ENCODE results near the gene SETBP1.

SETBP1 gene

GRCh38 chr18:44679056-44679913 is 1.4 kb upstream of the SETBP1 start:
- H3K9ac ChIP-seq (ENCODE audit: low read length), result peak overlapping the region; percentile 93
- H3K23ac ChIP-seq (ENCODE audit: low read length in 2 of 2), result peak overlapping the region in 1 of 2 experiments; percentile 70
- H3K4me1 ChIP-seq (ENCODE audit: control insufficient read depth, insufficient read depth, low read depth, low read length), result peaks cover 8% of the 10 kb centered on the region
- H2BK5ac ChIP-seq (ENCODE audit: low read depth, low read length, poor library complexity, severe bottlenecking), result peak overlapping the region; percentile 90
- peak overlapping the region in 1 of 2 experiments; percentile 68 for H3K14ac ChIP-seq (ENCODE audit: low read length in 2 of 2)
- peak overlapping the region; percentile 88 for H3K27ac ChIP-seq (ENCODE audit: low read length, poor library complexity, severe bottlenecking)
- H2AFZ ChIP-seq (ENCODE audit: low read depth, low read length), result peak overlapping the region; percentile 30
- H2BK12ac ChIP-seq (ENCODE audit: low read length in 2 of 2), result peak overlapping the region in 1 of 2 experiments; percentile 76
- no peaks in the 10 kb centered on the region for H3K36me3 ChIP-seq (ENCODE audit: control insufficient read depth in 1 of 2, insufficient read depth in 2 of 2, low read depth in 1 of 2, low read length in 2 of 2)
- peak overlapping the region; percentile 79 for H3K4me2 ChIP-seq (ENCODE audit: low read length, poor library complexity, severe bottlenecking)
- H3K4ac ChIP-seq (ENCODE audit: low read depth in 1 of 2, low read length in 2 of 2), result peak overlapping the region; percentile 68 to 99
- no peaks in the 10 kb centered on the region for H3K9me3 ChIP-seq (ENCODE audit: control insufficient read depth, low read length)
- H3K18ac ChIP-seq (ENCODE audit: low read depth in 1 of 2, low read length in 2 of 2), result peak overlapping the region; percentile 56 to 98
- H2BK120ac ChIP-seq (ENCODE audit: low read depth, low read length), result no peak overlapping the region
- H2AK5ac ChIP-seq (ENCODE audit: low read length, severe bottlenecking), result no peak overlapping the region
- H3K4me3 ChIP-seq (ENCODE audit: insufficient read depth in 1 of 2, low read depth in 1 of 2, low read length in 2 of 2), result peak overlapping the region; percentile 73 to 88
- no peaks in the 10 kb centered on the region for H3K27me3 ChIP-seq (ENCODE audit: control insufficient read depth in 1 of 2, insufficient read depth in 1 of 2, low read length in 2 of 2)
- H4K91ac ChIP-seq (ENCODE audit: low read length), result peak overlapping the region; percentile 86
- H4K8ac ChIP-seq (ENCODE audit: low read length), result peak overlapping the region; percentile 95
- peaks cover 4% of the 10 kb centered on the region for H3K79me1 ChIP-seq (replicated peaks; ENCODE audit: low read length, poor library complexity, severe bottlenecking)
- WGBS, result under 1% methylated on average over 43 of the region's 102 CpGs
- DNase-seq, result peak; percentile 90
- peak overlapping the region; percentile 92 for H2BK15ac ChIP-seq (ENCODE audit: low read depth, poor library complexity, severe bottlenecking)

- Histone ChIP-seq H4K8ac (ENCODE audit: low read length) (peak overlapping the region; percentile 84), H3K27ac (ENCODE audit: low read length, poor library complexity, severe bottlenecking) (peak overlapping the region; percentile 64), H3K36me3 (ENCODE audit: control insufficient read depth in 1 of 2, insufficient read depth in 2 of 2, low read depth in 1 of 2, low read length in 2 of 2) (no peaks in the 10 kb centered on the region), H2BK5ac (ENCODE audit: low read depth, low read length, poor library complexity, severe bottlenecking) (peak overlapping the region; percentile 91), H3K79me1 (replicated peaks; ENCODE audit: low read length, poor library complexity, severe bottlenecking) (peaks cover 4% of the 10 kb centered on the region), H4K91ac (ENCODE audit: low read length) (peak overlapping the region; percentile 96), H2AFZ (ENCODE audit: low read depth, low read length) (peak overlapping the region; percentile 89), H3K9me3 (ENCODE audit: control insufficient read depth, low read length) (no peaks in the 10 kb centered on the region), H2BK12ac (ENCODE audit: low read length in 2 of 2) (peak overlapping the region in 1 of 2 experiments; percentile 54), H3K4me2 (ENCODE audit: low read length, poor library complexity, severe bottlenecking) (peak overlapping the region; percentile 90), H3K9ac (ENCODE audit: low read length) (peak overlapping the region; percentile 72), H3K4me3 (ENCODE audit: insufficient read depth in 1 of 2, low read depth in 1 of 2, low read length in 2 of 2) (peak overlapping the region; percentile 88 to 91), H3K4me1 (ENCODE audit: control insufficient read depth, insufficient read depth, low read depth, low read length) (peaks cover 8% of the 10 kb centered on the region), H2BK15ac (ENCODE audit: low read depth, poor library complexity, severe bottlenecking) (peak overlapping the region; percentile 78), H3K27me3 (ENCODE audit: control insufficient read depth in 1 of 2, insufficient read depth in 1 of 2, low read length in 2 of 2) (no peaks in the 10 kb centered on the region), H3K18ac (ENCODE audit: low read depth in 1 of 2, low read length in 2 of 2) (peak overlapping the region; percentile 87 to 98), H3K4ac (ENCODE audit: low read depth in 1 of 2, low read length in 2 of 2) (peak overlapping the region; percentile 88 to 92), H2AK5ac (ENCODE audit: low read length, severe bottlenecking) (no peak overlapping the region), H3K23ac (ENCODE audit: low read length in 2 of 2) (no peak overlapping the region), H2BK120ac (ENCODE audit: low read depth, low read length) (peak overlapping the region; percentile 93), H3K14ac (ENCODE audit: low read length in 2 of 2) (peak overlapping the region in 1 of 2 experiments; percentile 50)
- peak; percentile 71 for DNase-seq
- under 1% methylated on average over 25 of the region's 41 CpGs for WGBS
Observed at GRCh38 chr18:44679914-44680272, 795 bp upstream of the SETBP1 start.

GRCh38 chr18:44681076-44681970 is 635 bp downstream of the SETBP1 start:
- peaks cover 14% of the 10 kb centered on the region for H3K79me1 ChIP-seq (replicated peaks; ENCODE audit: low read length, poor library complexity, severe bottlenecking)
- no peak overlapping the region for H4K91ac ChIP-seq (ENCODE audit: low read length)
- no peaks in the 10 kb centered on the region for H3K36me3 ChIP-seq (ENCODE audit: control insufficient read depth in 1 of 2, insufficient read depth in 2 of 2, low read depth in 1 of 2, low read length in 2 of 2)
- no peak overlapping the region for H3K4ac ChIP-seq (ENCODE audit: low read depth in 1 of 2, low read length in 2 of 2)
- no peak overlapping the region for H3K14ac ChIP-seq (ENCODE audit: low read length in 2 of 2)
- H4K8ac ChIP-seq (ENCODE audit: low read length), result peak overlapping the region; percentile 16
- no peak overlapping the region for H2AK5ac ChIP-seq (ENCODE audit: low read length, severe bottlenecking)
- WGBS, result under 1% methylated on average over 21 of the region's 24 CpGs
- H3K9ac ChIP-seq (ENCODE audit: low read length), result peak overlapping the region; percentile 91
- no peak overlapping the region for H2BK12ac ChIP-seq (ENCODE audit: low read length in 2 of 2)
- H2BK15ac ChIP-seq (ENCODE audit: low read depth, poor library complexity, severe bottlenecking), result no peak overlapping the region
- H3K4me1 ChIP-seq (ENCODE audit: control insufficient read depth, insufficient read depth, low read depth, low read length), result peaks cover 8% of the 10 kb centered on the region
- no peak overlapping the region for H2BK5ac ChIP-seq (ENCODE audit: low read depth, low read length, poor library complexity, severe bottlenecking)
- no peak overlapping the region for H2AFZ ChIP-seq (ENCODE audit: low read depth, low read length)
- H3K4me3 ChIP-seq (ENCODE audit: insufficient read depth in 1 of 2, low read depth in 1 of 2, low read length in 2 of 2), result peak overlapping the region; percentile 56 to 88
- no peak overlapping the region for H3K18ac ChIP-seq (ENCODE audit: low read depth in 1 of 2, low read length in 2 of 2)
- H3K4me2 ChIP-seq (ENCODE audit: low read length, poor library complexity, severe bottlenecking), result peak overlapping the region; percentile 82
- no peaks in the 10 kb centered on the region for H3K27me3 ChIP-seq (ENCODE audit: control insufficient read depth in 1 of 2, insufficient read depth in 1 of 2, low read length in 2 of 2)
- DNase-seq, result peak; percentile 26
- H3K9me3 ChIP-seq (ENCODE audit: control insufficient read depth, low read length), result no peaks in the 10 kb centered on the region
- peak overlapping the region; percentile 85 for H3K27ac ChIP-seq (ENCODE audit: low read length, poor library complexity, severe bottlenecking)
- no peak overlapping the region for H2BK120ac ChIP-seq (ENCODE audit: low read depth, low read length)
- no peak overlapping the region for H3K23ac ChIP-seq (ENCODE audit: low read length in 2 of 2)
